PC-9 (cell line): ENCODE measurements around the gene RNU1-4. TPM values are rescaled to one million over a fixed set of nuclear protein-coding genes. Genes with fewer than 3 reads are reported as not detected.
"Not testable (repeated sequence)": the region's sequence is repeated elsewhere in the genome, so short reads cannot be mapped to it uniquely, and the experiment has no call there.

Experiments
- Bru-seq: library from RNA; stranded (reverse); fragments of 400-500 nt; gene quantifications from one replicate; lab custom pipeline; 2021; lab: Mats Ljungman, UMichigan
- BruChase-seq, 2 experiments: library from RNA; stranded (reverse); fragments of 400-500 nt; gene quantifications; one replicate each; lab custom pipeline; 2021; lab: Mats Ljungman, UMichigan
- BruUV-seq: library from RNA; stranded (reverse); fragments of 400-500 nt; replicated peaks from 2 replicates; lab custom pipeline; 2021; lab: Mats Ljungman, UMichigan
- CTCF ChIA-PET: fragments of 300-600 bp; sonication (Branson Sonifier 250); formaldehyde crosslinking; loops from one replicate; lab custom pipeline; 2022; ENCODE audit warnings: antibody characterized with exemption; lab: Charles Lee
- POLR2A ChIA-PET: fragments of 300-600 bp; sonication (Branson Sonifier 250); formaldehyde crosslinking; loops from one replicate; lab custom pipeline; 2022; ENCODE audit warnings: antibody characterized with exemption; ENCODE audit not compliant: unreplicated experiment; lab: Charles Lee
- DNase-seq, 2 experiments: peaks; one replicate each; pipeline versions ENCODE4 v3.0.0 to v3.0.0-alpha.2; 2015 to 2022; ENCODE audit warnings: mixed read lengths in 1 of 2
- H2AFZ ChIP-seq: fragments of 200-600 bp; sonication (generic); 2 replicates; pipeline ENCODE4 v1.8.1; 2017; ENCODE audit warnings: antibody characterized with exemption
- H3F3A ChIP-seq: fragments of 200-600 bp; sonication (generic); 2 replicates; pipeline ENCODE4 v1.8.1; 2017; ENCODE audit warnings: antibody characterized with exemption, mild to moderate bottlenecking, low read depth; ENCODE audit not compliant: insufficient read depth
- H3K27ac ChIP-seq: fragments of 200-600 bp; sonication (generic); 2 replicates; pipeline ENCODE4 v1.6.1; 2016; ENCODE audit warnings: mixed run types
- H3K27me3 ChIP-seq: fragments of 200-600 bp; sonication (generic); 2 replicates; pipeline ENCODE4 v1.6.1; 2016; ENCODE audit warnings: low read depth, mixed run types; ENCODE audit not compliant: insufficient read depth
- H3K36me3 ChIP-seq: fragments of 200-600 bp; sonication (generic); 2 replicates; pipeline ENCODE4 v1.6.1; 2016; ENCODE audit warnings: low read depth, mixed run types
- H3K4me1 ChIP-seq: fragments of 200-600 bp; sonication (generic); replicated peaks from 2 replicates; pipeline ENCODE4 v1.6.1; 2016; ENCODE audit warnings: mixed run types; ENCODE audit not compliant: insufficient read depth
- H3K4me2 ChIP-seq: fragments of 200-600 bp; sonication (generic); 2 replicates; pipeline ENCODE4 v1.6.1; 2017; ENCODE audit warnings: mixed run types
- H3K4me3 ChIP-seq: fragments of 200-600 bp; sonication (generic); 2 replicates; pipeline ENCODE4 v1.6.1; 2016; ENCODE audit warnings: mixed run types
- H3K79me2 ChIP-seq: fragments of 200-600 bp; sonication (generic); 2 replicates; pipeline ENCODE4 v1.6.1; 2017; ENCODE audit warnings: low read depth, mixed run types
- H3K9me2 ChIP-seq: fragments of 200-600 bp; sonication (generic); 2 replicates; pipeline ENCODE4 v1.8.1; 2017; ENCODE audit warnings: mild to moderate bottlenecking; ENCODE audit not compliant: insufficient read depth
- H3K9me3 ChIP-seq: fragments of 200-600 bp; sonication (generic); 2 replicates; pipeline ENCODE4 v1.8.1; 2016; ENCODE audit warnings: low read depth; ENCODE audit not compliant: insufficient read depth
- H4K20me1 ChIP-seq: fragments of 200-600 bp; sonication (generic); 2 replicates; pipeline ENCODE4 v1.8.1; 2017; ENCODE audit not compliant: insufficient read depth
- intact Hi-C: fragments of 100-400 bp; cut with micrococcal nuclease; formaldehyde crosslinking; loops from one replicate; pipeline ENCODE4 v1.10.0; 2022; ENCODE audit not compliant: unreplicated experiment
- long read RNA-seq: library from polyadenylated mRNA; stranded (forward); transcript quantifications from one replicate; pipeline ENCODE4 v2.0.0, GENCODE V29; 2022
- total RNA-seq: library from RNA; stranded (reverse); gene quantifications from 2 replicates; pipeline ENCODE4 v1.2.3, GENCODE V29; 2021

The RNU1-4 gene
- total RNA-seq (1,333 and 3,235 TPM in 2 replicates), Bru-seq, nascent RNA (not detected), BruChase-seq, experiment 1, labeled RNA remaining after a 2-hour chase (not detected), BruChase-seq, experiment 2, labeled RNA remaining after a 6-hour chase (not detected)
- long read RNA-seq, result 0 reads

- H2AFZ ChIP-seq, BruUV-seq, POLR2A ChIA-PET, H3K9me2 ChIP-seq, H3K27me3 ChIP-seq, H3K4me1 ChIP-seq, CTCF ChIA-PET, H3F3A ChIP-seq, H3K79me2 ChIP-seq, H3K9me3 ChIP-seq, H4K20me1 ChIP-seq, intact Hi-C loops, H3K4me3 ChIP-seq, H3K36me3 ChIP-seq, H3K4me2 ChIP-seq, H3K27ac ChIP-seq, DNase-seq: not testable (repeated sequence)
Observed at GRCh38 chr1:16740047-16740964, at the start of gene RNU1-4. TSS of gene RNU1-4 (plus strand) at chr1:16740516.

- H3F3A ChIP-seq, H3K27ac ChIP-seq, H3K4me1 ChIP-seq, DNase-seq, H3K36me3 ChIP-seq, BruUV-seq, H3K9me3 ChIP-seq, POLR2A ChIA-PET, intact Hi-C loops, H3K27me3 ChIP-seq, CTCF ChIA-PET, H3K4me2 ChIP-seq, H3K4me3 ChIP-seq, H2AFZ ChIP-seq, H3K9me2 ChIP-seq, H4K20me1 ChIP-seq, H3K79me2 ChIP-seq: not testable (repeated sequence)
Observed at GRCh38 chr1:16690971-16691682, 49.2 kb upstream of the RNU1-4 start.

GRCh38 chr1:16692283-16692682, 48.0 kb upstream of the RNU1-4 start:
- H4K20me1 ChIP-seq, intact Hi-C loops, H3K4me1 ChIP-seq, H3K9me2 ChIP-seq, DNase-seq, H3F3A ChIP-seq, H2AFZ ChIP-seq, BruUV-seq, H3K4me2 ChIP-seq, H3K27ac ChIP-seq, H3K4me3 ChIP-seq, POLR2A ChIA-PET, H3K79me2 ChIP-seq, H3K36me3 ChIP-seq, H3K27me3 ChIP-seq, H3K9me3 ChIP-seq, CTCF ChIA-PET: not testable (repeated sequence)

GRCh38 chr1:16692717-16693448, 47.4 kb upstream of the RNU1-4 start:
- H3K27ac ChIP-seq, H3K9me2 ChIP-seq, H3K36me3 ChIP-seq, H3K79me2 ChIP-seq, BruUV-seq, H3K4me2 ChIP-seq, H3K4me1 ChIP-seq, CTCF ChIA-PET, H4K20me1 ChIP-seq, POLR2A ChIA-PET, DNase-seq, H3K4me3 ChIP-seq, H3K9me3 ChIP-seq, intact Hi-C loops, H3K27me3 ChIP-seq, H3F3A ChIP-seq, H2AFZ ChIP-seq: not testable (repeated sequence)

- DNase-seq, H2AFZ ChIP-seq, H3K27me3 ChIP-seq, H3K9me3 ChIP-seq, POLR2A ChIA-PET, H3K4me3 ChIP-seq, H3K4me1 ChIP-seq, H3K4me2 ChIP-seq, H3K27ac ChIP-seq, intact Hi-C loops, H3F3A ChIP-seq, H4K20me1 ChIP-seq, CTCF ChIA-PET, BruUV-seq, H3K79me2 ChIP-seq, H3K9me2 ChIP-seq, H3K36me3 ChIP-seq: not testable (repeated sequence)
Observed at GRCh38 chr1:16693449-16694307, 46.6 kb upstream of the RNU1-4 start.

GRCh38 chr1:16694308-16694702, 46.0 kb upstream of the RNU1-4 start:
- H2AFZ ChIP-seq, CTCF ChIA-PET, H3K9me3 ChIP-seq, H3K4me2 ChIP-seq, intact Hi-C loops, BruUV-seq, H3K36me3 ChIP-seq, H4K20me1 ChIP-seq, H3K27ac ChIP-seq, H3K79me2 ChIP-seq, H3K4me3 ChIP-seq, H3K27me3 ChIP-seq, H3F3A ChIP-seq, DNase-seq, H3K4me1 ChIP-seq, POLR2A ChIA-PET, H3K9me2 ChIP-seq: not testable (repeated sequence)
